ENCODE data around the gene TCEANC2.

- no peak for TF ChIP-seq CTCF (IDR thresholded peaks at IDR 0.05; ENCODE audit: extremely low read depth in 1 of 2, insufficient read depth in 1 of 2, low read depth in 1 of 2, low read length in 2 of 2)
- TF ChIP-seq FOS (IDR thresholded peaks at IDR 0.05; ENCODE audit: borderline replicate concordance, insufficient read depth, low read length): no peak
- no peak for TF ChIP-seq POLR2A (IDR thresholded peaks at IDR 0.05; ENCODE audit: low read depth, low read length)
- TF ChIP-seq POLR2AphosphoS5 (IDR thresholded peaks at IDR 0.05; ENCODE audit: insufficient read depth, low read depth, low read length): no peak
- TF ChIP-seq EZH2 (IDR thresholded peaks at IDR 0.05; ENCODE audit: borderline replicate concordance, low read depth, low read length, severe bottlenecking): no peak
- TF ChIP-seq MYC (IDR thresholded peaks at IDR 0.05; ENCODE audit: low read depth, low read length): no peak
These were observed 42.8 kb upstream of the TCEANC2 start for GRCh38 chr1:54010415-54011117.
